Stimulated activated naive CD8-positive, alpha-beta T cell treated with anti-CD3 and anti-CD28 coated beads, Interleukin-15, amount 100 ng/mL, for 72 hours (primary cell): Measurements from ENCODE around the gene VPS41.
A peak's percentile ranks its signal among the peaks of the same experiment; 100 is the strongest.

Experiments
- ATAC-seq: fragments of 150-1000 bp; cut with Tn5 transposase; 2 replicates; pipeline ENCODE4 v1.10.0; 2021; ENCODE audit warnings: mild to moderate bottlenecking, moderate library complexity
- DNase-seq, 2 donors: peaks; one replicate each; pipeline ENCODE4 v3.0.0; 2021 to 2022
- H3K27ac Mint-ChIP-seq, 2 donors: one replicate each; pipeline ENCODE4 v1.8.0; 2022; ENCODE audit warnings: mild to moderate bottlenecking in 2 of 2, mixed read lengths in 2 of 2, moderate library complexity in 2 of 2
- H3K27me3 Mint-ChIP-seq: one replicate; pipeline ENCODE4 v1.8.0; 2022; ENCODE audit warnings: mixed read lengths
- H3K4me1 Mint-ChIP-seq: one replicate; pipeline ENCODE4 v1.8.0; 2022; ENCODE audit warnings: mild to moderate bottlenecking, mixed read lengths
- H3K4me3 Mint-ChIP-seq, 2 donors: one replicate each; pipeline ENCODE4 v1.8.0; 2022; ENCODE audit warnings: mild to moderate bottlenecking in 2 of 2, mixed read lengths in 2 of 2, moderate library complexity in 1 of 2
- H3K9me3 Mint-ChIP-seq, 2 donors: one replicate each; pipeline ENCODE4 v1.8.0; 2022; ENCODE audit warnings: mixed read lengths in 2 of 2

The VPS41 gene

GRCh38 chr7:38846280-38846679, 62.7 kb downstream of the VPS41 start:
- no peak for DNase-seq
- no peaks in the 10 kb centered on the region for H3K4me1 Mint-ChIP-seq
- no peak overlapping the region for H3K27ac Mint-ChIP-seq
- ATAC-seq, result no peak
- no peak overlapping the region for H3K4me3 Mint-ChIP-seq
- H3K27me3 Mint-ChIP-seq, result no peaks in the 10 kb centered on the region
- H3K9me3 Mint-ChIP-seq, result peaks cover 0 to 11% of the 10 kb centered on the region in 2 donors

GRCh38 chr7:38844952-38845563, 63.9 kb downstream of the VPS41 start:
- Mint-ChIP-seq H3K27ac (peak overlapping the region; percentile 30 to 47), H3K27me3 (no peaks in the 10 kb centered on the region), H3K4me3 (no peak overlapping the region), H3K4me1 (no peaks in the 10 kb centered on the region), H3K9me3 (peaks cover 0 to 11% of the 10 kb centered on the region in 2 donors)
- no peak for ATAC-seq
- no peak for DNase-seq

- H3K27ac Mint-ChIP-seq, result no peak overlapping the region
Observed at GRCh38 chr7:38842746-38843145, 66.2 kb downstream of the VPS41 start.

GRCh38 chr7:38840736-38841460, 68.1 kb downstream of the VPS41 start:
- Mint-ChIP-seq H3K27me3 (no peaks in the 10 kb centered on the region), H3K4me1 (no peaks in the 10 kb centered on the region), H3K27ac (peak overlapping the region in 1 of 2 donors; percentile 31), H3K4me3 (no peak overlapping the region), H3K9me3 (peaks cover 0 to 11% of the 10 kb centered on the region in 2 donors)
- no peak for ATAC-seq
- DNase-seq, result no peak

More at GRCh38 chr7:38842746-38843145, 66.2 kb downstream of the VPS41 start:
- no peaks in the 10 kb centered on the region for H3K27me3 Mint-ChIP-seq
- ATAC-seq (no peak), DNase-seq (no peak)
- no peaks in the 10 kb centered on the region for H3K4me1 Mint-ChIP-seq
- H3K4me3 Mint-ChIP-seq, result no peak overlapping the region
- H3K9me3 Mint-ChIP-seq, result peaks cover 0 to 11% of the 10 kb centered on the region in 2 donors

- ATAC-seq (no peak), DNase-seq (no peak)
- Mint-ChIP-seq H3K27me3 (no peaks in the 10 kb centered on the region), H3K9me3 (peaks cover 0 to 11% of the 10 kb centered on the region in 2 donors), H3K4me3 (no peak overlapping the region), H3K27ac (no peak overlapping the region), H3K4me1 (no peaks in the 10 kb centered on the region)
Observed at GRCh38 chr7:38839851-38840250, 69.1 kb downstream of the VPS41 start.

- H3K4me1 Mint-ChIP-seq, result no peaks in the 10 kb centered on the region
- no peak for DNase-seq
Observed at GRCh38 chr7:38838725-38839385, 70.1 kb downstream of the VPS41 start.

GRCh38 chr7:38834357-38834756, 74.6 kb downstream of the VPS41 start:
- Mint-ChIP-seq H3K4me3 (no peak overlapping the region), H3K4me1 (peaks cover 7% of the 10 kb centered on the region), H3K27ac (no peak overlapping the region), H3K9me3 (no peaks in the 10 kb centered on the region), H3K27me3 (no peaks in the 10 kb centered on the region)
- no peak for ATAC-seq
- DNase-seq, result no peak

More at GRCh38 chr7:38838725-38839385, 70.1 kb downstream of the VPS41 start:
- peaks cover 0 to 11% of the 10 kb centered on the region in 2 donors for H3K9me3 Mint-ChIP-seq
- ATAC-seq, result no peak
- H3K27ac Mint-ChIP-seq, result no peak overlapping the region
- no peak overlapping the region for H3K4me3 Mint-ChIP-seq
- H3K27me3 Mint-ChIP-seq, result no peaks in the 10 kb centered on the region

- no peak for DNase-seq
- no peak for ATAC-seq
- no peak overlapping the region for H3K27ac Mint-ChIP-seq
- no peaks in the 10 kb centered on the region for H3K9me3 Mint-ChIP-seq
- no peaks in the 10 kb centered on the region for H3K27me3 Mint-ChIP-seq
- no peak overlapping the region for H3K4me3 Mint-ChIP-seq
- peaks cover 7% of the 10 kb centered on the region for H3K4me1 Mint-ChIP-seq
Observed at GRCh38 chr7:38833329-38833728, 75.7 kb downstream of the VPS41 start.

GRCh38 chr7:38831259-38831996, 77.6 kb downstream of the VPS41 start:
- DNase-seq, result no peak
- Mint-ChIP-seq H3K4me1 (peaks cover 7% of the 10 kb centered on the region), H3K27ac (peak overlapping the region in 1 of 2 donors; percentile 39), H3K4me3 (no peak overlapping the region), H3K27me3 (no peaks in the 10 kb centered on the region), H3K9me3 (no peaks in the 10 kb centered on the region)
- ATAC-seq, result no peak

GRCh38 chr7:38830826-38831225, 78.2 kb downstream of the VPS41 start:
- Mint-ChIP-seq H3K4me1 (peaks cover 7% of the 10 kb centered on the region), H3K9me3 (no peaks in the 10 kb centered on the region), H3K27me3 (no peaks in the 10 kb centered on the region), H3K4me3 (no peak overlapping the region), H3K27ac (peak overlapping the region in 1 of 2 donors; percentile 54)
- no peak for ATAC-seq
- DNase-seq, result no peak

GRCh38 chr7:38829488-38830165, 79.4 kb downstream of the VPS41 start:
- H3K4me1 Mint-ChIP-seq, result peaks cover 7% of the 10 kb centered on the region
- DNase-seq (no peak), ATAC-seq (no peak)
- H3K27ac Mint-ChIP-seq, result no peak overlapping the region
- H3K27me3 Mint-ChIP-seq, result no peaks in the 10 kb centered on the region
- H3K4me3 Mint-ChIP-seq, result no peak overlapping the region
- no peaks in the 10 kb centered on the region for H3K9me3 Mint-ChIP-seq

- no peak overlapping the region for H3K27ac Mint-ChIP-seq
- H3K4me1 Mint-ChIP-seq, result peaks cover 7% of the 10 kb centered on the region
- ATAC-seq (no peak), DNase-seq (no peak)
- H3K4me3 Mint-ChIP-seq, result no peak overlapping the region
- no peaks in the 10 kb centered on the region for H3K9me3 Mint-ChIP-seq
- no peaks in the 10 kb centered on the region for H3K27me3 Mint-ChIP-seq
Observed at GRCh38 chr7:38828026-38828425, 81.0 kb downstream of the VPS41 start.

GRCh38 chr7:38825721-38826440, 83.1 kb downstream of the VPS41 start:
- H3K27me3 Mint-ChIP-seq, result no peaks in the 10 kb centered on the region
- ATAC-seq (no peak), DNase-seq (no peak)
- no peak overlapping the region for H3K4me3 Mint-ChIP-seq
- H3K4me1 Mint-ChIP-seq, result peaks cover 5% of the 10 kb centered on the region
- no peak overlapping the region for H3K27ac Mint-ChIP-seq
- no peaks in the 10 kb centered on the region for H3K9me3 Mint-ChIP-seq

- Mint-ChIP-seq H3K4me1 (no peaks in the 10 kb centered on the region), H3K9me3 (no peaks in the 10 kb centered on the region), H3K4me3 (no peak overlapping the region), H3K27me3 (no peaks in the 10 kb centered on the region), H3K27ac (no peak overlapping the region)
- ATAC-seq, result no peak
- DNase-seq, result no peak
Observed at GRCh38 chr7:38824948-38825347, 84.0 kb downstream of the VPS41 start.

GRCh38 chr7:38822549-38822948, 86.4 kb downstream of the VPS41 start:
- Mint-ChIP-seq H3K27me3 (no peaks in the 10 kb centered on the region), H3K4me3 (no peak overlapping the region), H3K4me1 (no peaks in the 10 kb centered on the region), H3K9me3 (no peaks in the 10 kb centered on the region), H3K27ac (no peak overlapping the region)
- no peak for DNase-seq
- ATAC-seq, result no peak
